Measurements from ENCODE around the gene RNF5. TPM values are rescaled to one million over a fixed set of nuclear protein-coding genes. Genes with fewer than 3 reads are reported as not detected.

Gene RNF5
- total RNA-seq, 1 experiment from 2014 or later, result 82.3 TPM

DNA sequence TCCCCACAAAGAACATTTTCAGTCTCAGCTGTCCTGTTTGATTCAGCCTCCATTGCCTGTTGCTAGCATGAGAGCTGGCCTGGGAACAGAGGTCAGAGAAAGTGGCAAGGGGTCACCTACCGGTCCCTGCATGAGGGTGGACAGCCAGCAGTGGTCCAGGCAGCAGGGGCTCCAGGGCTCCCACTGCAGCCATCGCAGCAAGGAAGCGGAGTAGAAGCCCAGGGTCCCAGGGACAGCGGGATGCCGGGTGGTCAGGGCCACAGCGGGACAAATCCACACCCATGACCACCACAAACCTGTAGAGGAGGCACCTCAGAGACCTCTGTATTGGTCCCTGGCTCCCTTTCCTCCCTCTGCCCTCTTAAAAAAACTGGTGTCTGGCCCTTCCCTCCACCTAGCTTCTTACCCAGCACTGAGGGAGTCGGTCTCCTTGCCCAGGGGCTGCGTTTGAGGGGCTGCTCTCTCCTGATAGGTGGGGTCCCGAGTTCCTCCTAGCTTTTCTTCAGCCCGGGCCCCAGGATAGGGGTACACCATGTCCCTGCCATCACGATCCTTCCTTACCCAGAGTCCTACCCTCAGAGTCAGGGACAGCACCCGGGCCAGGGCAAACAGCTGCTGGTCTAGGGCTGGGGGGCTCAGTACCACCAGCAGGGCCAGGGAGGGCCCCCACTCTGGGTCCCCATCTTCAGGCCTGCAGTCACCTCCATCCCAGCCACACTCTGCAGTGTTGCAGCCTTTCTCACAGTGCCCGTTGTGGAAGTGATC, 22.7 kb downstream of the RNF5 start:
- H3K36me3 ChIP-seq (ENCODE audit: control insufficient read depth, insufficient read depth, low read length), result no peaks in the 10 kb centered on the region
- no peaks in the 10 kb centered on the region for H3K9me3 ChIP-seq (ENCODE audit: control insufficient read depth, insufficient read depth, low read depth, low read length)
- no peak overlapping the region for H3K27ac ChIP-seq (ENCODE audit: low read length)
- ChIA-PET POLR2A (no interaction called here), CTCF (interaction anchor here (0.5 kb wide), 1 partner anchor 98 kb away, joined by 7 read pairs; no protein-coding TSS in a partner anchor)
- TF ChIP-seq, protein P1, sequence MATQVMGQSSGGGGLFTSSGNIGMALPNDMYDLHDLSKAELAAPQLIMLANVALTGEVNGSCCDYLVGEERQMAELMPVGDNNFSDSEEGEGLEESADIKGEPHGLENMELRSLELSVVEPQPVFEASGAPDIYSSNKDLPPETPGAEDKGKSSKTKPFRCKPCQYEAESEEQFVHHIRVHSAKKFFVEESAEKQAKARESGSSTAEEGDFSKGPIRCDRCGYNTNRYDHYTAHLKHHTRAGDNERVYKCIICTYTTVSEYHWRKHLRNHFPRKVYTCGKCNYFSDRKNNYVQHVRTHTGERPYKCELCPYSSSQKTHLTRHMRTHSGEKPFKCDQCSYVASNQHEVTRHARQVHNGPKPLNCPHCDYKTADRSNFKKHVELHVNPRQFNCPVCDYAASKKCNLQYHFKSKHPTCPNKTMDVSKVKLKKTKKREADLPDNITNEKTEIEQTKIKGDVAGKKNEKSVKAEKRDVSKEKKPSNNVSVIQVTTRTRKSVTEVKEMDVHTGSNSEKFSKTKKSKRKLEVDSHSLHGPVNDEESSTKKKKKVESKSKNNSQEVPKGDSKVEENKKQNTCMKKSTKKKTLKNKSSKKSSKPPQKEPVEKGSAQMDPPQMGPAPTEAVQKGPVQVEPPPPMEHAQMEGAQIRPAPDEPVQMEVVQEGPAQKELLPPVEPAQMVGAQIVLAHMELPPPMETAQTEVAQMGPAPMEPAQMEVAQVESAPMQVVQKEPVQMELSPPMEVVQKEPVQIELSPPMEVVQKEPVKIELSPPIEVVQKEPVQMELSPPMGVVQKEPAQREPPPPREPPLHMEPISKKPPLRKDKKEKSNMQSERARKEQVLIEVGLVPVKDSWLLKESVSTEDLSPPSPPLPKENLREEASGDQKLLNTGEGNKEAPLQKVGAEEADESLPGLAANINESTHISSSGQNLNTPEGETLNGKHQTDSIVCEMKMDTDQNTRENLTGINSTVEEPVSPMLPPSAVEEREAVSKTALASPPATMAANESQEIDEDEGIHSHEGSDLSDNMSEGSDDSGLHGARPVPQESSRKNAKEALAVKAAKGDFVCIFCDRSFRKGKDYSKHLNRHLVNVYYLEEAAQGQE (IDR thresholded peaks at IDR 0.05; ENCODE audit: insufficient read depth in 1 of 2, low read depth in 2 of 2, low read length in 1 of 2), result no peak
- TF ChIP-seq POLR2AphosphoS5 (IDR thresholded peaks at IDR 0.05; ENCODE audit: low read depth, low read length), result no peak
- TF ChIP-seq SIN3A (IDR thresholded peaks at IDR 0.05; ENCODE audit: borderline replicate concordance, insufficient read depth, low read depth, low read length), result no peak
- TF ChIP-seq, protein P2, sequence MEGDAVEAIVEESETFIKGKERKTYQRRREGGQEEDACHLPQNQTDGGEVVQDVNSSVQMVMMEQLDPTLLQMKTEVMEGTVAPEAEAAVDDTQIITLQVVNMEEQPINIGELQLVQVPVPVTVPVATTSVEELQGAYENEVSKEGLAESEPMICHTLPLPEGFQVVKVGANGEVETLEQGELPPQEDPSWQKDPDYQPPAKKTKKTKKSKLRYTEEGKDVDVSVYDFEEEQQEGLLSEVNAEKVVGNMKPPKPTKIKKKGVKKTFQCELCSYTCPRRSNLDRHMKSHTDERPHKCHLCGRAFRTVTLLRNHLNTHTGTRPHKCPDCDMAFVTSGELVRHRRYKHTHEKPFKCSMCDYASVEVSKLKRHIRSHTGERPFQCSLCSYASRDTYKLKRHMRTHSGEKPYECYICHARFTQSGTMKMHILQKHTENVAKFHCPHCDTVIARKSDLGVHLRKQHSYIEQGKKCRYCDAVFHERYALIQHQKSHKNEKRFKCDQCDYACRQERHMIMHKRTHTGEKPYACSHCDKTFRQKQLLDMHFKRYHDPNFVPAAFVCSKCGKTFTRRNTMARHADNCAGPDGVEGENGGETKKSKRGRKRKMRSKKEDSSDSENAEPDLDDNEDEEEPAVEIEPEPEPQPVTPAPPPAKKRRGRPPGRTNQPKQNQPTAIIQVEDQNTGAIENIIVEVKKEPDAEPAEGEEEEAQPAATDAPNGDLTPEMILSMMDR (IDR thresholded peaks at IDR 0.05), result no peak
- no peak for TF ChIP-seq TCF7L2 (IDR thresholded peaks at IDR 0.05; ENCODE audit: low read depth, low read length)
- intact Hi-C loops (cut with micrococcal nuclease; ENCODE audit: unreplicated experiment), result no loop called here
- no peak overlapping the region for H3K4me3 ChIP-seq (ENCODE audit: low read depth in 2 of 2, low read length in 2 of 2)
- no peak for DNase-seq (ENCODE audit: low read depth, low spot score)
- no peak for ATAC-seq
- peaks cover 10% of the 10 kb centered on the region for H3K4me1 ChIP-seq (ENCODE audit: control insufficient read depth, insufficient read depth, low read length)
- no peaks in the 10 kb centered on the region for H3K27me3 ChIP-seq (ENCODE audit: control insufficient read depth, insufficient read depth, low read length)
- no TSS peak for BruUV-seq (replicated peaks)
- in situ Hi-C loops (cut with HindIII; ENCODE audit: low pct_unique_long_range_greater_than_20kb, low sequenced_read_pairs), result no loop called here

DNA sequence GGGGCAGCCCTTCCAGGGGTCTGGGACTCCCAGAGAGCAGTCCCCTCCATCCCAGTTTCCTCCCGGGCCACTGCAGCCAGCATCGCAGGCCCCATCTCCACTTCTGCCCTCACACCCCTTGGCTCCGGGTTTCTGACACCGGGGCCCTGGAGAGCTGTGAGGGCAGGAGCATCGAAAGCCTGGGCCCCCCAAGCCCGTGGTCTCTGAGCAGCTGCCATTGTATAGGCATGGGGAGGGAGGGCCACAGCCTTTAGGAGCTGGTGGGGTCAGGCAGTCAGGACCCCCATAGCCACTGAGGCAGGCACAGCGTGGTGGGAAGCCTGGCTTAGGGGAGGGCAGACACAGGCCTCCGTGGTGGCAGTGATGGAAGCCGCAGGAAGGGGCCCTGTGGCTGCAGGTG, 24.0 kb downstream of the RNF5 start:
- ATAC-seq (no peak), DNase-seq (ENCODE audit: low read depth, low spot score) (no peak)
- no peaks in the 10 kb centered on the region for H3K36me3 ChIP-seq (ENCODE audit: control insufficient read depth, insufficient read depth, low read length)
- no peaks in the 10 kb centered on the region for H3K27me3 ChIP-seq (ENCODE audit: control insufficient read depth, insufficient read depth, low read length)
- TF ChIP-seq, protein P1 (IDR thresholded peaks at IDR 0.05; ENCODE audit: insufficient read depth in 1 of 2, low read depth in 2 of 2, low read length in 1 of 2), result no peak
- no peak for TF ChIP-seq POLR2AphosphoS5 (IDR thresholded peaks at IDR 0.05; ENCODE audit: low read depth, low read length)
- TF ChIP-seq SIN3A (IDR thresholded peaks at IDR 0.05; ENCODE audit: borderline replicate concordance, insufficient read depth, low read depth, low read length), result no peak
- TF ChIP-seq, protein P2 (IDR thresholded peaks at IDR 0.05), result no peak
- no peak for TF ChIP-seq TCF7L2 (IDR thresholded peaks at IDR 0.05; ENCODE audit: low read depth, low read length)
- H3K27ac ChIP-seq (ENCODE audit: low read length), result no peak overlapping the region
- ChIA-PET POLR2A (no interaction called here), CTCF (no interaction called here)
- no peak overlapping the region for H3K4me3 ChIP-seq (ENCODE audit: low read depth in 2 of 2, low read length in 2 of 2)
- H3K9me3 ChIP-seq (ENCODE audit: control insufficient read depth, insufficient read depth, low read depth, low read length), result no peaks in the 10 kb centered on the region
- H3K4me1 ChIP-seq (ENCODE audit: control insufficient read depth, insufficient read depth, low read length), result peaks cover 4% of the 10 kb centered on the region
- BruUV-seq (replicated peaks), result no TSS peak
- intact Hi-C loops (cut with micrococcal nuclease; ENCODE audit: unreplicated experiment) (no loop called here), in situ Hi-C loops (cut with HindIII; ENCODE audit: low pct_unique_long_range_greater_than_20kb, low sequenced_read_pairs) (no loop called here)

Measured in Panc1 (cell line).